Dedifferentiated amniotic fluid mesenchymal stem cell (primary cell): ENCODE results near the gene IDH3B.

ENCODE experiments used
- DNase-seq: peaks from one replicate; pipeline ENCODE4 v3.0.0-alpha.2; 2016; ENCODE audit errors: extremely low spot score

Gene IDH3B

DNA sequence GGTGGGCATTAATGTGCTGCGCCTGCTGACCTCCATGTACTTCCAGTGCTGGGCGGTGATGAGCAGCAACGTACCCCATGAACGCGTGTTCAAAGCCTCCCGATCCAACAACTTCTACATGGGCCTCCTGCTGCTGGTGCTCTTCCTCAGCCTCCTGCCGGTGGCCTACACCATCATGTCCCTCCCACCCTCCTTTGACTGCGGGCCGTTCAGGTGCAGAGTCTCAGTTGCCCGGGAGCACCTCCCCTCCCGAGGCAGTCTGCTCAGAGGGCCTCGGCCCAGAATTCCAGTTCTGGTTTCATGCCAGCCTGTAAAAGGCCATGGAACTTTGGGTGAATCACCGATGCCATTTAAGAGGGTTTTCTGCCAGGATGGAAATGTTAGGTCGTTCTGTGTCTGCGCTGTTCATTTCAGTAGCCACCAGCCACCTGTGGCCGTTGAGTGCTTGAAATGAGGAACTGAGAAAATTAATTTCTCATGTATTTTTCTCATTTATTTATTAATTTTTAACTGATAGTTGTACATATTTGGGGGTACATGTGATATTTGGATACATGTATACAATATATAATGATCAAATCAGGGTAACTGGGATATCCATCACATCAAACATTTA, 46.8 kb downstream of the IDH3B start:
- no peak for DNase-seq

DNA sequence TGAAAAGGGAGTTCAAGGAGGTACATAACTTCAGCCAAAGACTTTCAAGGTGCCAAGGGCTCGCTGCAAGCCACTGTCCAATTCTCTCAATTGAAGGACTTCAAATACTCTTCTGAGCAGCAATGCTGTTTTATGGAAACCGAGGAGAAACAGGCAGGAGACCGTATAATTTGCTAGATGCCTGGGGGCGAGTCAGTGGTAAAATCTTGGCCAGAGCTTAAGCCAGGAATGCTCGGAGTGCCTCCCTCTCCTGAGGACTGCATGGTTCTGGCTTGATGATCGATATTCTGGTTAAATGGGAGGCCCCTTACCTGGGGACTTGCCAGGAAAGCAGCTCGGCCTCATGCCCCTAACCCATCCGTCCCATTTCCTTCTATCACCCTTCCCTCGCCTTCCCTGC, 47.4 kb downstream of the IDH3B start:
- DNase-seq, result no peak

- DNase-seq, result no peak
These were observed 51.9 kb downstream of the IDH3B start for GRCh38 chr20:2612073-2612472.

DNA sequence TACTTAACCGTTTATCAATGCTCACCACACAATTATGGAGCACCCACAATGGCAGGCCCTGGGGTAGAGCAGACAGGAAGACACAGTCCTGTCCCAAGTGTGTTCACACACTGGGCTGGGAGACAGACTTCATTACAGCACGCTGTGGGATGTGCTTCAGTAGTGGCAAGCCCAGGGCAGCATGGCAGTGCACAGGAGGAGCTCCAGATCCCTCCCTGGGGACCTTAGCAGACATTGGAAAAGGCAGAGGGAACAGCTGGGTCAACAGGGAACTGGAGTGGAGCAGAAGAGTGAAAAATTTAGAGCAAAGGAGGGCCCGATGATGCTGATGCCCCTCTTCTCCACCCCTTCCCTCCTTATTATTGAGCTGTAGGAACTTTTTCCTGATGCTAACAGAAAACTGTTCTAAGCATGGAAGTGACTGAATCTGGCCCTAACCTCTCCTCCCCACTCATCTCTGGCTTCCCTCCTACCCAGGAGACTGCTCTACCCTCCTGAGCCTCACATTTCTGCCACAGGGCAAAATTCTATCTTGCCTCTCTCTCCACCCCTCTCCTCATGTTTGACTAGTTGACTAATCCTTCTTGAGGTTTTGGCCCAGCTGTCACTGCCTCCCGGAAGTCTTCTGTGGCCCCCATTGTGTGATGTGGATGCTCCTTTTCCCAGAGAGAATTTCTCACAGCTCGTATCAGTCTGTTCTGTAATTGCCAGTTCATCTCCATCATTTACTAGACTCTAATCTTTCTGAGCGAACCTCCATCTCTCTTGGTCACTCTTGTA, 52.9 kb downstream of the IDH3B start:
- no peak for DNase-seq

GRCh38 chr20:2610326-2610725, 53.7 kb downstream of the IDH3B start:
- DNase-seq, result no peak
